Esophagus squamous epithelium (tissue), 5 donors: ENCODE measurements around the gene ZSWIM6. TPM values are rescaled to one million over a fixed set of nuclear protein-coding genes. Genes with fewer than 3 reads are reported as not detected.
"Not testable (repeated sequence)": the region's sequence is repeated elsewhere in the genome, so short reads cannot be mapped to it uniquely, and the experiment has no call there.

Source experiments
- DNase-seq: peaks from one replicate; lab custom pipeline; 2025; lab: John Stamatoyannopoulos, UW
- H3K27ac ChIP-seq, 4 donors: fragments of 200-600 bp; sonication (generic); one replicate each; pipeline ENCODE4 v1.5.1; 2016 to 2019; ENCODE audit warnings: mild to moderate bottlenecking in 1 of 4
- H3K27me3 ChIP-seq, 4 donors: fragments of 200-600 bp; sonication (generic); 1 replicate in 3 of 4; 2 replicates in 1 of 4; pipeline versions ENCODE4 v1.5.1 to v1.6.0; 2017 to 2021; ENCODE audit warnings: antibody characterized with exemption in 1 of 4
- H3K36me3 ChIP-seq, 3 donors: fragments of 200-600 bp; sonication (generic); one replicate each; pipeline ENCODE4 v1.5.1; 2016 to 2019
- H3K4me1 ChIP-seq, 3 donors: fragments of 200-600 bp; sonication (generic); one replicate each; pipeline ENCODE4 v1.5.1; 2017 to 2019
- H3K4me3 ChIP-seq, 4 donors: fragments of 200-600 bp; sonication (generic); 1 replicate in 3 of 4; 2 replicates in 1 of 4; pipeline ENCODE4 v1.5.1; 2016 to 2019; ENCODE audit warnings: mild to moderate bottlenecking in 2 of 4, moderate library complexity in 1 of 4
- H3K9me3 ChIP-seq, 3 donors: fragments of 200-600 bp; sonication (generic); one replicate each; pipeline ENCODE4 v1.5.1; 2016 to 2019
- CTCF ChIP-seq, 6 experiments: fragments of 450-650 bp in 4 of 6; fragments of 200-600 bp in 2 of 6; sonication (generic) in 2 of 6; IDR thresholded peaks; one replicate each; pipeline ENCODE4 v1.5.1; 2016 to 2019; ENCODE audit warnings: antibody characterized with exemption in 6 of 6, mild to moderate bottlenecking in 4 of 6, moderate library complexity in 4 of 6
- POLR2A ChIP-seq, 4 donors: fragments of 450-650 bp; IDR thresholded peaks; one replicate each; pipeline ENCODE4 v1.6.1; 2017; ENCODE audit warnings: antibody characterized with exemption in 4 of 4, mild to moderate bottlenecking in 4 of 4, moderate library complexity in 3 of 4
- whole genome bisulfite sequencing, 2 donors: methylation state at CpG; one replicate each; pipeline ENCODE4 v1.1.5; 2018; 5-methylcytosine and 5-hydroxymethylcytosine counted together
- intact Hi-C: fragments of 100-400 bp; cut with DNase I; formaldehyde crosslinking; loops from one replicate; pipeline ENCODE4 v1.15.0; 2022
- total RNA-seq, 4 donors: library from RNA; depleted of rRNA; stranded (reverse); fragments of >200 nt; gene quantifications; one replicate each; pipeline ENCODE4 v1.1.0, GENCODE V29; 2016
- donor health status: DM: yes; HTN: yes; CAD: no.

Gene ZSWIM6
- total RNA-seq, 4 donors from 2014 or later: 6.4 to 12.4 (median 8.8) TPM

- Histone ChIP-seq H3K4me3 (no peak overlapping the region), H3K36me3 (no peaks in the 10 kb centered on the region), H3K4me1 (peaks cover 4 to 36% (median 9%) of the 10 kb centered on the region in 3 donors), H3K27ac (peak overlapping the region in 2 of 4 donors; percentile 60 to 72), H3K27me3 (no peaks in the 10 kb centered on the region), H3K9me3 (no peaks in the 10 kb centered on the region)
- WGBS, 2 donors: 68% methylated on average over 1 of the region's 1 CpG
- intact Hi-C loops: no loop called here
- TF ChIP-seq CTCF (IDR thresholded peaks at IDR 0.05) (no peak), POLR2A (IDR thresholded peaks at IDR 0.05) (no peak)
- no peak for DNase-seq
Observed at GRCh38 chr5:61407706-61408270, 75.7 kb downstream of the ZSWIM6 start.

GRCh38 chr5:61408476-61409168, 76.6 kb downstream of the ZSWIM6 start:
- Histone ChIP-seq H3K9me3 (no peaks in the 10 kb centered on the region), H3K27ac (peak overlapping the region; percentile 37 to 72 (median 56)), H3K4me1 (peaks cover 4 to 28% (median 9%) of the 10 kb centered on the region in 3 donors), H3K36me3 (no peaks in the 10 kb centered on the region), H3K27me3 (no peaks in the 10 kb centered on the region), H3K4me3 (peak overlapping the region in 3 of 4 donors; percentile 22 to 44 (median 28))
- intact Hi-C loops: no loop called here
- 0 to 1% methylated on average over 19 to 28 of the region's 28 CpGs for WGBS, 2 donors
- TF ChIP-seq POLR2A (IDR thresholded peaks at IDR 0.05) (no peak), CTCF (IDR thresholded peaks at IDR 0.05) (peak in 1 of 6 experiments; percentile 16)
- peak; percentile 90 for DNase-seq

- peak overlapping the region; percentile 37 to 72 (median 54) for H3K27ac ChIP-seq
- H3K9me3 ChIP-seq: no peaks in the 10 kb centered on the region
- no peaks in the 10 kb centered on the region for H3K36me3 ChIP-seq
- TF ChIP-seq CTCF (IDR thresholded peaks at IDR 0.05) (no peak), POLR2A (IDR thresholded peaks at IDR 0.05) (no peak)
- DNase-seq: no peak
- H3K4me1 ChIP-seq: peaks cover 4 to 36% (median 9%) of the 10 kb centered on the region in 3 donors
- no peaks in the 10 kb centered on the region for H3K27me3 ChIP-seq
- peak overlapping the region in 1 of 4 donors; percentile 44 for H3K4me3 ChIP-seq
- intact Hi-C loops: no loop called here
- WGBS, 2 donors: 10 to 21% methylated on average over 2 of the region's 2 CpGs
Observed at GRCh38 chr5:61409568-61409967, 77.5 kb downstream of the ZSWIM6 start.

GRCh38 chr5:61410811-61411210, 78.8 kb downstream of the ZSWIM6 start:
- H3K4me3 ChIP-seq: no peak overlapping the region
- 87 to 90% methylated on average over 5 of the region's 5 CpGs for WGBS, 2 donors
- no peak for TF ChIP-seq POLR2A (IDR thresholded peaks at IDR 0.05)
- TF ChIP-seq CTCF (IDR thresholded peaks at IDR 0.05): no peak
- no peaks in the 10 kb centered on the region for H3K27me3 ChIP-seq
- no peak for DNase-seq
- H3K36me3 ChIP-seq: no peaks in the 10 kb centered on the region
- H3K9me3 ChIP-seq: no peaks in the 10 kb centered on the region
- no peak overlapping the region for H3K27ac ChIP-seq
- H3K4me1 ChIP-seq: peaks cover 4 to 48% (median 14%) of the 10 kb centered on the region in 3 donors
- intact Hi-C loops: loop anchor here (10.0 kb wide), 1 partner anchor 76 kb away; the partner anchor contains the start of gene ZSWIM6

GRCh38 chr5:61412361-61412760, 80.3 kb downstream of the ZSWIM6 start:
- peaks cover 4 to 64% (median 21%) of the 10 kb centered on the region in 3 donors for H3K4me1 ChIP-seq
- intact Hi-C loops: loop anchor here (10.0 kb wide), 1 partner anchor 78 kb away; the partner anchor contains the start of gene ZSWIM6
- H3K36me3 ChIP-seq: no peaks in the 10 kb centered on the region
- DNase-seq: no peak
- TF ChIP-seq CTCF (IDR thresholded peaks at IDR 0.05): no peak
- TF ChIP-seq POLR2A (IDR thresholded peaks at IDR 0.05): no peak
- H3K27ac ChIP-seq: no peak overlapping the region
- WGBS, 2 donors: 100% methylated on average over 2 of the region's 2 CpGs
- no peak overlapping the region for H3K4me3 ChIP-seq
- no peaks in the 10 kb centered on the region for H3K9me3 ChIP-seq
- no peaks in the 10 kb centered on the region for H3K27me3 ChIP-seq

GRCh38 chr5:61413205-61413604, 81.1 kb downstream of the ZSWIM6 start:
- H3K4me1 ChIP-seq: peaks cover 4 to 60% (median 21%) of the 10 kb centered on the region in 3 donors
- intact Hi-C loops: loop anchor here (10.0 kb wide), 1 partner anchor 78 kb away; the partner anchor contains the start of gene ZSWIM6
- WGBS, 2 donors: 92 to 100% methylated on average over 1 of the region's 2 CpGs

More at GRCh38 chr5:61413205-61413604, 81.1 kb downstream of the ZSWIM6 start:
- not testable (repeated sequence) for H3K36me3 ChIP-seq, H3K4me3 ChIP-seq, H3K27me3 ChIP-seq, H3K27ac ChIP-seq, H3K9me3 ChIP-seq, DNase-seq
